HG02870 (cell line): ENCODE results near the gene LARP4B.

Source experiments
- ATAC-seq: cut with Tn5 transposase; IDR thresholded peaks from one replicate; pipeline ENCODE4 v1.9.1; 2021; ENCODE audit warnings: mild to moderate bottlenecking, moderate library complexity; ENCODE audit not compliant: unreplicated experiment

Gene LARP4B

GRCh38 chr10:926075-926698, 5.3 kb downstream of the LARP4B start:
- ATAC-seq = no peak

GRCh38 chr10:924524-924859, 7.0 kb downstream of the LARP4B start:
- ATAC-seq = no peak

GRCh38 chr10:923844-924523, 7.5 kb downstream of the LARP4B start:
- no peak for ATAC-seq

- no peak for ATAC-seq
Measured at GRCh38 chr10:921471-922414, 9.8 kb downstream of the LARP4B start.

- no peak for ATAC-seq
Measured at GRCh38 chr10:920450-920849, 11.1 kb downstream of the LARP4B start.

GRCh38 chr10:919481-919880, 12.0 kb downstream of the LARP4B start:
- ATAC-seq = no peak

GRCh38 chr10:917999-918398, 13.5 kb downstream of the LARP4B start:
- no peak for ATAC-seq

- no peak for ATAC-seq
Measured at GRCh38 chr10:917416-917720, 14.1 kb downstream of the LARP4B start.

- ATAC-seq = no peak
Measured at GRCh38 chr10:916716-917415, 14.6 kb downstream of the LARP4B start.

GRCh38 chr10:909831-910230, 21.7 kb downstream of the LARP4B start:
- no peak for ATAC-seq

GRCh38 chr10:905972-906371, 25.5 kb downstream of the LARP4B start:
- ATAC-seq = no peak

GRCh38 chr10:905503-905902, 26.0 kb downstream of the LARP4B start:
- no peak for ATAC-seq

- ATAC-seq = no peak
Measured at GRCh38 chr10:904403-904802, 27.1 kb downstream of the LARP4B start.

- no peak for ATAC-seq
Measured at GRCh38 chr10:898141-898540, 33.4 kb downstream of the LARP4B start.

- ATAC-seq = no peak
Measured at GRCh38 chr10:896982-897381, 34.5 kb downstream of the LARP4B start.

GRCh38 chr10:895324-895723, 36.2 kb downstream of the LARP4B start:
- no peak for ATAC-seq

- no peak for ATAC-seq
Measured at GRCh38 chr10:878895-879294, 52.6 kb downstream of the LARP4B start.

GRCh38 chr10:878333-878759, 53.2 kb downstream of the LARP4B start:
- ATAC-seq = no peak

GRCh38 chr10:876438-876837, 55.1 kb downstream of the LARP4B start:
- ATAC-seq = no peak

GRCh38 chr10:873020-873419, 58.5 kb downstream of the LARP4B start:
- ATAC-seq = no peak

GRCh38 chr10:871951-872403, 59.5 kb downstream of the LARP4B start:
- no peak for ATAC-seq
